ENCODE measurements around the gene SMIM20. TPM values are rescaled to one million over a fixed set of nuclear protein-coding genes. Genes with fewer than 3 reads are reported as not detected.

Gene SMIM20
- total RNA-seq, 4 donors from 2014 or later = 3.6 to 19.8 (median 15.5) TPM

- intact Hi-C loops (cut with DNase I) = no loop called here
- Histone ChIP-seq H3K36me3 (no peaks in the 10 kb centered on the region), H3K27me3 (peaks cover 0 to 5% (median 0%) of the 10 kb centered on the region in 4 donors), H3K4me1 (no peaks in the 10 kb centered on the region), H3K9me3 (no peaks in the 10 kb centered on the region), H3K4me3 (no peak overlapping the region), H3K27ac (no peak overlapping the region)
- no peak for DNase-seq
- 47 to 52% methylated on average over 9 of the region's 11 CpGs for WGBS, 2 donors
- TF ChIP-seq POLR2A (IDR thresholded peaks at IDR 0.05) (no peak), CTCF (IDR thresholded peaks at IDR 0.05) (no peak)
Measured at GRCh38 chr4:25890571-25891485, 23.2 kb upstream of the SMIM20 start.

- intact Hi-C loops (cut with DNase I) = no loop called here
- H3K4me1 ChIP-seq = no peaks in the 10 kb centered on the region
- WGBS, 2 donors = 84 to 87% methylated on average over 6 of the region's 6 CpGs
- TF ChIP-seq POLR2A (IDR thresholded peaks at IDR 0.05) (no peak), CTCF (IDR thresholded peaks at IDR 0.05) (no peak)
- H3K4me3 ChIP-seq = no peak overlapping the region
- H3K36me3 ChIP-seq = no peaks in the 10 kb centered on the region
- H3K27ac ChIP-seq = no peak overlapping the region
- peaks cover 0 to 5% (median 0%) of the 10 kb centered on the region in 4 donors for H3K27me3 ChIP-seq
- H3K9me3 ChIP-seq = no peaks in the 10 kb centered on the region
- DNase-seq = no peak
Measured at GRCh38 chr4:25892796-25893195, 21.2 kb upstream of the SMIM20 start.

- intact Hi-C loops (cut with DNase I) = no loop called here
- no peak for DNase-seq
- H3K4me1 ChIP-seq = no peaks in the 10 kb centered on the region
- H3K36me3 ChIP-seq = no peaks in the 10 kb centered on the region
- WGBS, 2 donors = 69 to 76% methylated on average over 5 of the region's 5 CpGs
- TF ChIP-seq CTCF (IDR thresholded peaks at IDR 0.05) (no peak), POLR2A (IDR thresholded peaks at IDR 0.05) (no peak)
- no peak overlapping the region for H3K27ac ChIP-seq
- no peak overlapping the region for H3K4me3 ChIP-seq
- H3K9me3 ChIP-seq = no peaks in the 10 kb centered on the region
- H3K27me3 ChIP-seq = no peaks in the 10 kb centered on the region
Measured at GRCh38 chr4:25896776-25897539, 17.1 kb upstream of the SMIM20 start.

- TF ChIP-seq CTCF (IDR thresholded peaks at IDR 0.05) (no peak), POLR2A (IDR thresholded peaks at IDR 0.05) (no peak)
- 85 to 100% methylated on average over 1 of the region's 1 CpG for WGBS, 2 donors
Measured at GRCh38 chr4:25900310-25900709, 13.7 kb upstream of the SMIM20 start.

GRCh38 chr4:25901030-25901430 lies 13.0 kb upstream of the SMIM20 start:
- H3K4me1 ChIP-seq = no peaks in the 10 kb centered on the region
- H3K27me3 ChIP-seq = no peaks in the 10 kb centered on the region
- no peaks in the 10 kb centered on the region for H3K9me3 ChIP-seq
- WGBS, 2 donors = 88 to 90% methylated on average over 9 of the region's 10 CpGs
- H3K27ac ChIP-seq = no peak overlapping the region
- H3K4me3 ChIP-seq = no peak overlapping the region
- H3K36me3 ChIP-seq = no peaks in the 10 kb centered on the region
- intact Hi-C loops (cut with DNase I) = no loop called here
- TF ChIP-seq CTCF (IDR thresholded peaks at IDR 0.05) (no peak), POLR2A (IDR thresholded peaks at IDR 0.05) (no peak)
- DNase-seq = no peak

More at GRCh38 chr4:25900310-25900709, 13.7 kb upstream of the SMIM20 start:
- no peaks in the 10 kb centered on the region for H3K27me3 ChIP-seq
- H3K9me3 ChIP-seq = no peaks in the 10 kb centered on the region
- intact Hi-C loops (cut with DNase I) = no loop called here
- DNase-seq = no peak
- no peaks in the 10 kb centered on the region for H3K4me1 ChIP-seq
- no peak overlapping the region for H3K27ac ChIP-seq
- H3K4me3 ChIP-seq = no peak overlapping the region
- H3K36me3 ChIP-seq = no peaks in the 10 kb centered on the region

Measured in esophagus squamous epithelium (tissue), 5 donors.